Thymus (tissue), 11 donors: ENCODE results near the gene MMP24OS. TPM values are rescaled to one million over a fixed set of nuclear protein-coding genes. Genes with fewer than 3 reads are reported as not detected.

ENCODE experiments used
- DNase-seq, 9 donors: peaks; one replicate each; pipeline ENCODE4 v3.0.0-alpha.2; 2013; ENCODE audit warnings: low spot score in 9 of 9, low read depth in 6 of 9, missing footprints in 1 of 9
- H3K27ac ChIP-seq, 2 donors: one replicate each; pipeline ENCODE4 v1.5.1; 2013; ENCODE audit warnings: control low read depth in 1 of 2, low read depth in 1 of 2, low read length in 1 of 2, mild to moderate bottlenecking in 1 of 2, moderate library complexity in 1 of 2
- H3K27me3 ChIP-seq, 2 donors: one replicate each; pipeline ENCODE4 v1.5.1; 2013; ENCODE audit warnings: low read length in 1 of 2; ENCODE audit not compliant: control insufficient read depth in 2 of 2, insufficient read depth in 1 of 2
- H3K36me3 ChIP-seq, 2 donors: one replicate each; pipeline ENCODE4 v1.5.1; 2013; ENCODE audit warnings: low read length in 1 of 2, mild to moderate bottlenecking in 1 of 2, moderate library complexity in 1 of 2; ENCODE audit not compliant: control insufficient read depth in 2 of 2, insufficient read depth in 2 of 2
- H3K4me1 ChIP-seq, 2 donors: one replicate each; pipeline ENCODE4 v1.5.1; 2013; ENCODE audit warnings: low read length in 2 of 2; ENCODE audit not compliant: control insufficient read depth in 2 of 2, insufficient read depth in 2 of 2
- H3K4me3 ChIP-seq, 2 donors: one replicate each; pipeline ENCODE4 v1.5.1; 2013; ENCODE audit warnings: low read length in 2 of 2, control low read depth in 1 of 2, mild to moderate bottlenecking in 1 of 2
- H3K9me3 ChIP-seq, 2 donors: one replicate each; pipeline ENCODE4 v1.5.1; 2013; ENCODE audit warnings: low read length in 1 of 2, mild to moderate bottlenecking in 1 of 2; ENCODE audit not compliant: control insufficient read depth in 2 of 2, insufficient read depth in 1 of 2
- WGBS: extraction: QIAGEN DNeasy Blood & Tissue Kit; methylation state at CpG from one replicate; pipeline ENCODE4 v1.1.7; 2013; 5-methylcytosine and 5-hydroxymethylcytosine counted together
- polyA plus RNA-seq: library from polyadenylated mRNA; stranded (reverse); fragments of 200-250 nt; gene quantifications from one replicate; pipeline ENCODE4 v1.2.3, GENCODE V29; 2013
- total RNA-seq: library from RNA; stranded (reverse); fragments of 120-200 nt; gene quantifications from one replicate; pipeline ENCODE4 v1.2.4, GENCODE V29; 2013
- donor health status: healthy.

Gene MMP24OS
- total and polyA plus RNA-seq, 2 donors, result 14.3 to 32.0 TPM

DNA sequence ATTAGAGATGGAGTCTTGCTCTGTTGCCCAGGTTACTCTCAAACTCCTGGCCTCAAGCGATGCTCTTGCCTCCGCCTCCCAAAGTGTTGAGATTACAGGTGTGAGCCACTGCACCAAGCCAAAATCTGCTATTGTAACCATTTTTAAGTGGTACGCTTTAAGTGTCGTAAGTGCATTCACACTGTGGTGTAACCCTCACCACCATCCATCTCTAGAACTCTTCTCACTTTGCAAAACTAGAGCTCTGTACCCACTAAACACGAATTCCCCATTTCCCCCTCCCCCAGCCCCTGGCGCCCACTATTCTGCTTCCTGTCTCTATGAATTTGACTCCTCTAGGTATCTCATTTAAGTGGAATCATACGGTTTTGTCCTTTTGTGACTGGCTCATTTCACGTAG lies 17.1 kb upstream of the MMP24OS start:
- Histone ChIP-seq H3K4me3 (no peak overlapping the region), H3K9me3 (no peaks in the 10 kb centered on the region), H3K27ac (no peak overlapping the region), H3K4me1 (no peaks in the 10 kb centered on the region), H3K36me3 (no peaks in the 10 kb centered on the region), H3K27me3 (peaks cover 0 to 6% of the 10 kb centered on the region in 2 donors)
- WGBS, result 75% methylated on average over 8 of the region's 8 CpGs
- no peak for DNase-seq

DNA sequence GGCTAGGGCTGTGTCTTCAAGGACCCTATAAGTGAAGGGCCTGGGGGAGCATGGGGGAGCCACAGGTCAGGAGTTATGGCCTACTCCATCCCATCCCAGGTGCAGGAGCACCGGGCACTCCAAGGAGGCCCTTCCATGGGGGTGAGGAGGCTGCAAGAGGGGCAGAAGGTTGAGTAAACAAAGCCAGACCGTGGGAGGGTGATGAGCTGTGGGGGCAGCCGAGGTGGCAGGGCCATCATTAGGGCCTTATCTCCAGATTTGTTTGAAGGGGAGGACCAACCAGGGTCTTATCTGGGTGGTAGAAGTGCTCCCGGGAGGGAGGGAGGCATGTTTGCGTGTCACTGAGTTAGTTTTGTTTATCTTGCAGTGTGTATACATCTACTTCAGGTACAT lies 16.4 kb upstream of the MMP24OS start:
- no peaks in the 10 kb centered on the region for H3K36me3 ChIP-seq
- no peak overlapping the region for H3K27ac ChIP-seq
- H3K4me1 ChIP-seq, result no peaks in the 10 kb centered on the region
- DNase-seq, result no peak
- peaks cover 0 to 6% of the 10 kb centered on the region in 2 donors for H3K27me3 ChIP-seq
- H3K4me3 ChIP-seq, result no peak overlapping the region
- WGBS, result 92% methylated on average over 5 of the region's 5 CpGs
- no peaks in the 10 kb centered on the region for H3K9me3 ChIP-seq

DNA sequence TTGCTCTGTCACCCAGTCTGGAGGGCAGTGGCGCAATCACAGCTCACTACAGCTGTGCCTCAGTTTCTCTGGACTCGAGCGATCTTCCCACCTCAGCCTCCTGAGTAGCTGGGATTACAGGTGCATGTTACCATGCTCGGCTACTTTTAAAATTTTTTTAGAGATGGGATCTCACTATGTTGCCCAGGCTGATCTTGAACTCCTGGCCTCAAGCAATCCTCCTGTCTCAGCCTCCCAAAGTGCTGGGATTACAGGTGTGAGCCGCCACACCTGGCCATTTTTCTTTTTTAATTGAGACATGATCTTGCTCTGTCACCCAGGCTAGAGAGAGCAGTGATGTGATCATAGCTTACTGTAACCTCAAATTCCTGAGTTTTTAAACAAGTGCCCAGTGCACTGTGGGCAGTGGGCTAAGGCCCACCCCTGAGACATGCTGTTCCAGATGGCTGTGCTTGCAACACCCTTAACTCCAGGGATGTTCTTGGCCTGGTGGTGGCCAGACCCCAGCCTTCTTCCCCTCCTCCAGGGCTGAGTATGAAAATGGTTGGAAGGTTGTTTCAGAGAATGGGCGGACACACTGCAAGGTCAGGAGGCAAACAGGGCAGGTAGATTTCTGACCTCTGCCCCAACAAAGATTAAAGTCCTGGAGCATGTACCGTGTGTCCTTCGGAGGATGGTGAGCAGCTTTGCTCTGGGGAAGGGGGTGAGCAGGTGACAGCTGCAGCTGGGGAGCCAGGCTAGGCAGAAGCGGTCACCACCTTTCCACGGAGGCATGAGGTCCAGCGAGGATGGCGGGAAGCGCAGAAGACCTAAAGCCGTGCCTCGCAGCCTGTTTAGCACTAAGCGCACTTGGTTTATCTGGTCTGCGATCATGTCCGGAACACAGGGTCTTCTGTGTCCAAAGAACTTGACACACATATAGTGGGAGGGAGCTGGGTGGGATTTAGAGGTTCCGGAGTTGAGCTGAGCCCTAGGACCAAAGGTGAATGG lies 15.7 kb upstream of the MMP24OS start:
- no peaks in the 10 kb centered on the region for H3K9me3 ChIP-seq
- DNase-seq, result no peak
- peaks cover 0 to 9% of the 10 kb centered on the region in 2 donors for H3K27me3 ChIP-seq
- no peaks in the 10 kb centered on the region for H3K36me3 ChIP-seq
- no peaks in the 10 kb centered on the region for H3K4me1 ChIP-seq
- H3K4me3 ChIP-seq, result no peak overlapping the region
- whole genome bisulfite sequencing, result 92% methylated on average over 19 of the region's 19 CpGs
- H3K27ac ChIP-seq, result no peak overlapping the region

DNA sequence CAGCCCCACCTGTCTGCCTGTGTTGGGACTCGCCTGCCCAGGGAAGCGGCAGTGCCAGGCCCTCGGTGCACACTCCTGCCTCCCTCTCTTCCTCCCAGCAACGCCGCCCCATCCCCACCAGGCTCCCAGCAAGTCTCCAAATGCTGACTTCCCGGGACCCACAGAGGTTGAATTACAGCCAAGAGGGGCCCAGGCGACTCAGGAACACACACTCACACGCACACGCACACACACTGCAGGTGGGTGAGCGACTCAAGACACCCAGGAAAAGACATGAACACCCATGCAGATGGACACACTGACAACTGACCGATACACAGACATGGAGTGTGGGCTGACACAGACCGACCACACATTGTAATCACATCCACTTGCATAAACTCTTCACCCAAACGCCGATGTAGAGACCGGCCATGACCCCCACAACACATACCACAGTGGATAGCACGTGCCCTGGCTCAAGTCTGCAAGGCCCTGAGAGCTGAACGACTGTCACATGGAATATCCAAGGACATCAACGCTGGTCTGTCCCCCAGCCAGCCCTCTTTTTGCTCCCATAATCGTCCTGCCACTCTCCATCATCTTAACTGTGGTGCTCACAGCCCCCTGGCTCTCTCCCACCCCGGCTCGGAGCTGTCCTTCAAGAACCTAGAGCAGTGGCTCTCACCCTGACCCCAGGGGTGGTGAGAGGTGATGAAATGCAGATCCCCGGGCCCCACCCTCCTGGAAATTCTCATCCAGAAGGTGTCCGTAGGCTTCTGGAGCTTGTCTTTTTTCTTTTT lies 14.8 kb upstream of the MMP24OS start:
- H3K9me3 ChIP-seq, result no peaks in the 10 kb centered on the region
- no peak for DNase-seq
- H3K4me1 ChIP-seq, result no peaks in the 10 kb centered on the region
- 91% methylated on average over 23 of the region's 23 CpGs for WGBS
- H3K4me3 ChIP-seq, result no peak overlapping the region
- H3K27ac ChIP-seq, result no peak overlapping the region
- peaks cover 0 to 11% of the 10 kb centered on the region in 2 donors for H3K27me3 ChIP-seq
- no peaks in the 10 kb centered on the region for H3K36me3 ChIP-seq

DNA sequence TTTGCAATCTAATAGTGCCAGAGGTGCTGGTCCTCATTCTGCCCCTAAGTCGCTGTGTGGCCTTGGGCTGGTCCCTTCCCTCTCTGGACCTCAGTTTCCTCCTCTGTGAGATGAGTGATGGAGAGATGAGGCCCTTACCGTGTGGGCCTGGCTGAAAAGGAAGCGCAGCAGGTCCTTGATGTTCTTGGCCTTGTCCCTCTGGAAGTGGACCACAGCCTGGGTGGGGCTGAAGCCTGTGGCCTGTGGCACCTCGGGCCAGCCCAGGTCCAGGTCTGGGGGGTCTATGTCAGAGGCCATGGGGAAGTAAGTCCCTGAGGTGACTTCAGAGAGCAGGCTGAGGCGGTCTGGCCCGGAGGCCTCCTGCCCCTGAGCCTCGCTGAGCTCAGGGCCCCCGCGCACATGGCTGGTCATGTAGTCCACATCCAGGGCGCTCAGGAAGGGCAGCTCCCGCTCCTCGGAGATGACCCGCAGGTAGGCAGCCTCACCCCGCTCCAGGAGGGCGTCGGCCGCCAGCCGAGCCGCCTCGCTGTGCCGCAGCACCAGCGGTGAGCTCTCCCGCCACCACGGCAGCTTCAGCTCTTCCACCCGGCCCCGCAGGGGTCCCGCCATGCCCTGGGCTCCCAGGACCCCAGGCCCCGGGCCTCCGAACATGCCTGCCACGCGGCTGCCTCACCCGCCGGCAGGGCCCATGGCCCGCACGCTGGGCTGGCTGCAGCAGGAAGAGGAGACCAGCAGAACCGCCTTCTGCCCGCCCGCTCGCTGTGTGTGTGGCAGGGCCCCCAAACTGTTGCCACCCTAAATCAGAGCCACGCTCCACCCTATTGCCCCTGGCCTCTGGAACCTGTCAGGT lies 14.0 kb upstream of the MMP24OS start, which contains the start of gene FAM83C:
FAM83C (minus strand) TSS at position 772 of the 850 bp plus-strand sequence; CDS start at position 651, 121 bp downstream.
- no peak for DNase-seq
- Histone ChIP-seq H3K36me3 (no peaks in the 10 kb centered on the region), H3K27ac (no peak within 1 kb of the TSS), H3K4me3 (no peak within 1 kb of the TSS), H3K4me1 (no peaks in the 10 kb centered on the region), H3K27me3 (peaks cover 0 to 11% of the 10 kb centered on the region in 2 donors), H3K9me3 (no peaks in the 10 kb centered on the region)
- 94% methylated on average over 40 of the region's 40 CpGs for WGBS

DNA sequence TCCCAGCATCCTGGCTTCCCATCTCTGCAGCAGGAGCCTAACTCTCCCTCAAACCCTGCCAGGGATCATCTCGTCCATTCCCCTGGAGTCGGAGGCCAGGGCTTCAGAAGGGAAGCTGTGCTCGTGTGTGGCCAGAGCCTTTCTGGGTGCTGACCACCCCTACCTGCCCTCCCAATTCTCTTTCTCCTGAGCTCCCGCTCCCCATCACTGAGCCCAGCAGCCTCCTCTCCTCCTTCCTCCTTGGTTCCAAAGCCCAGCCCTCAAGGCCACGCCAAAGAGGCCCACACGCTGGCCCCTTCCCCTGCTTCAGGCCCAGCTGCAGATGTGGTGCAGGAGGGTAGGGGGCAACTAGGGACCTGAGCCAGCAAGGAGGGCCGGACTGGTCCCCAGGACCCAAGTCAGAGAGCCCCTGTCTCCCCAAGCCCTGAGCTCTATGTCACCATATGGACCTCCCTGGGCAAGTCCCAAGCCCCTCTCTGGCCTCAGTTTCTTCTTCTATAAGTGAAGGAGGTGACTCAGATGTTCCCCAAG lies 13.0 kb upstream of the MMP24OS start:
- WGBS, result 95% methylated on average over 7 of the region's 7 CpGs
- no peak for DNase-seq
- no peak overlapping the region for H3K27ac ChIP-seq
- no peaks in the 10 kb centered on the region for H3K9me3 ChIP-seq
- H3K4me1 ChIP-seq, result no peaks in the 10 kb centered on the region
- H3K4me3 ChIP-seq, result no peak overlapping the region
- H3K27me3 ChIP-seq, result peaks cover 0 to 6% of the 10 kb centered on the region in 2 donors
- no peaks in the 10 kb centered on the region for H3K36me3 ChIP-seq

DNA sequence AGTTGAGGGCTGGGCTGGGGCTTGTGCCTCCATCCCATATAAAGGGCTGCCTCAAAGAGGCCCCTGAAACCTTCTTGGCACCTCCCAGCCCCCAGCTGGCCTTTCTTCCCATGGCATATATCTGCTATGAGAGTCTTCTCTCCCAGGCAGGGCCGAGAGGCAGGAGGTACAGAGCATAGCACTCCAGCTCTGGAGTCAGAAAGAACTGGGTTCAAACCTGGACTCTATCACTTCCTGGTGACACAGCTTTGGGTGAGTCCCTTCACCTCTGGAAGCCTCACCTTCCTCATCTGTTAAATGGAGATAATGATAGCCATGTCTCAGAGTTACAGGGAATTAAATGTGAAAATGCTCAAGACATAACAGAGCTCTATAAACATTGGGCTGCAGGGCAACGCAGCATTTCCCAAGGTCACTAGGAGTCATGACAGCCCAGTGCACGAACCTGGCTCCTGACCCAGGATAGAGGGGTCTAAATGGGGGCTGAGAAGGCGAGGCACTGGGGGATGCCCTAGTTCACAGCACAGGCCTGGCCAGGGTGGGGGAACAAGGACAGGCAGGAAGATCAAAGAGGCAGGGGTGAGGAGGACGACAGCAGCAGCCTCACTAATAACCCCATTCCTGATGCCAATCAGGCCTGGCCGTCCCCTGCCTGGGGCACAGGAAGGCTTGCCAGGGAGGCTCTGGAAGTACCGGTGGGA lies 12.4 kb upstream of the MMP24OS start:
- Histone ChIP-seq H3K27me3 (peaks cover 0 to 6% of the 10 kb centered on the region in 2 donors), H3K36me3 (no peaks in the 10 kb centered on the region), H3K9me3 (no peaks in the 10 kb centered on the region), H3K4me1 (peaks cover 0 to under 1% of the 10 kb centered on the region in 2 donors), H3K4me3 (no peak overlapping the region), H3K27ac (no peak overlapping the region)
- DNase-seq, result no peak
- 92% methylated on average over 7 of the region's 7 CpGs for WGBS
